IMR-90 (cell line): ENCODE results near the gene CNOT6. TPM values are rescaled to one million over a fixed set of nuclear protein-coding genes. Genes with fewer than 3 reads are reported as not detected.

ENCODE experiments used
- ATAC-seq: fragments of 200-7000 bp; cut with Tn5 transposase; 2 replicates; pipeline ENCODE4 v1.9.1; 2020; ENCODE audit warnings: low read depth, mild to moderate bottlenecking, moderate library complexity
- BruUV-seq: library from RNA; stranded (reverse); fragments of 400-500 nt; replicated peaks from 2 replicates; lab custom pipeline; 2021; lab: Mats Ljungman, UMichigan
- CTCF ChIA-PET: fragments of 300-600 bp; formaldehyde crosslinking; extraction: SDS; loops from one replicate; lab custom pipeline; 2021; ENCODE audit warnings: antibody characterized with exemption; lab: Yijun Ruan, JAX
- POLR2A ChIA-PET: fragments of 300-600 bp; sonication (Branson Sonifier 250); formaldehyde crosslinking; loops from one replicate; lab custom pipeline; 2022; ENCODE audit warnings: antibody characterized with exemption; ENCODE audit not compliant: unreplicated experiment; lab: Charles Lee
- DNase-seq: peaks from one replicate; pipeline ENCODE4 v3.0.0; 2013
- H2AFZ ChIP-seq: replicated peaks from 2 replicates; pipeline ENCODE3; 2013; ENCODE audit warnings: low read length, mild to moderate bottlenecking; ENCODE audit not compliant: poor library complexity
- H2AK5ac ChIP-seq: 2 replicates; pipeline ENCODE4 v1.6.1; 2013; ENCODE audit warnings: low read depth, low read length, inconsistent platforms
- H2AK9ac ChIP-seq: replicated peaks from 2 replicates; pipeline ENCODE3; 2013; ENCODE audit warnings: mild to moderate bottlenecking, low read depth, low read length, moderate library complexity; ENCODE audit not compliant: poor library complexity
- H2BK120ac ChIP-seq: 2 replicates; pipeline ENCODE4 v1.6.1; 2013; ENCODE audit warnings: low read depth, low read length, inconsistent platforms
- H2BK15ac ChIP-seq: 3 replicates; pipeline ENCODE4 v1.6.1; 2013; ENCODE audit warnings: low read depth, low read length, inconsistent platforms
- H2BK20ac ChIP-seq: 2 replicates; pipeline ENCODE4 v1.6.1; 2013; ENCODE audit warnings: low read depth, mild to moderate bottlenecking, inconsistent platforms, low read length, moderate library complexity
- H2BK5ac ChIP-seq: 2 replicates; pipeline ENCODE4 v1.6.1; 2013; ENCODE audit warnings: mild to moderate bottlenecking, low read depth, low read length, inconsistent platforms; ENCODE audit not compliant: poor library complexity, severe bottlenecking
- H3K14ac ChIP-seq: replicated peaks from 2 replicates; pipeline ENCODE4 v1.6.1; 2013; ENCODE audit warnings: low read depth, low read length, inconsistent platforms
- H3K18ac ChIP-seq: 2 replicates; pipeline ENCODE4 v1.6.1; 2013; ENCODE audit warnings: low read depth, low read length, control low read depth
- H3K23ac ChIP-seq: 2 replicates; pipeline ENCODE4 v1.6.1; 2013; ENCODE audit warnings: low read depth, low read length, inconsistent platforms
- H3K27ac ChIP-seq: 2 replicates; pipeline ENCODE4 v1.5.1; 2013; ENCODE audit warnings: mild to moderate bottlenecking, control low read depth, low read length; ENCODE audit not compliant: insufficient read depth
- H3K27me3 ChIP-seq: 2 replicates; pipeline ENCODE4 v1.6.1; 2013; ENCODE audit warnings: low read length; ENCODE audit not compliant: control insufficient read depth, insufficient read depth
- H3K36me3 ChIP-seq: 2 replicates; pipeline ENCODE4 v1.6.1; 2013; ENCODE audit warnings: low read length, mixed read lengths; ENCODE audit not compliant: control insufficient read depth, insufficient read depth
- H3K4ac ChIP-seq: 2 replicates; pipeline ENCODE4 v1.6.1; 2013; ENCODE audit warnings: low read depth, low read length, inconsistent platforms
- H3K4me1 ChIP-seq: 2 replicates; pipeline ENCODE4 v1.6.1; 2013; ENCODE audit warnings: low read length, mixed read lengths; ENCODE audit not compliant: control insufficient read depth, insufficient read depth
- H3K4me2 ChIP-seq: 2 replicates; pipeline ENCODE4 v1.6.1; 2013; ENCODE audit warnings: low read depth, mild to moderate bottlenecking, control low read depth, low read length, moderate library complexity
- H3K4me3 ChIP-seq: 2 replicates; pipeline ENCODE4 v1.5.1; 2013; ENCODE audit warnings: low read depth, mild to moderate bottlenecking, control low read depth, low read length, moderate library complexity; ENCODE audit not compliant: insufficient read depth
- H3K56ac ChIP-seq: 2 replicates; pipeline ENCODE4 v1.6.1; 2013; ENCODE audit warnings: low read length, inconsistent platforms; ENCODE audit not compliant: insufficient read depth; ENCODE audit errors: extremely low read depth
- H3K79me1 ChIP-seq, 2 experiments: 2 replicates each; pipeline ENCODE4 v1.6.1; 2013; ENCODE audit warnings: low read length in 2 of 2, inconsistent platforms in 1 of 2, low read depth in 1 of 2
- H3K9ac ChIP-seq: 2 replicates; pipeline ENCODE4 v1.6.1; 2013; ENCODE audit warnings: low read depth, low read length, control low read depth
- H3K9me1 ChIP-seq: 2 replicates; pipeline ENCODE4 v1.6.1; 2013; ENCODE audit warnings: low read length, inconsistent platforms; ENCODE audit not compliant: insufficient read depth
- H3K9me3 ChIP-seq: 2 replicates; pipeline ENCODE4 v1.6.1; 2013; ENCODE audit warnings: low read length; ENCODE audit not compliant: control insufficient read depth, insufficient read depth
- H4K20me1 ChIP-seq: 2 replicates; pipeline ENCODE4 v1.6.1; 2013; ENCODE audit warnings: low read length, inconsistent platforms; ENCODE audit not compliant: insufficient read depth
- H4K5ac ChIP-seq: 2 replicates; pipeline ENCODE4 v1.6.1; 2013; ENCODE audit warnings: mild to moderate bottlenecking, low read depth, low read length, control low read depth
- H4K8ac ChIP-seq, 2 experiments: 2 replicates each; pipeline ENCODE4 v1.6.1; 2013; ENCODE audit warnings: low read depth in 2 of 2, low read length in 2 of 2, control low read depth in 1 of 2, inconsistent platforms in 1 of 2
- H4K91ac ChIP-seq: 2 replicates; pipeline ENCODE4 v1.6.1; 2013; ENCODE audit warnings: low read depth, low read length, inconsistent platforms; ENCODE audit not compliant: insufficient read depth
- BHLHE40 ChIP-seq: fragments of 150-350 bp; IDR thresholded peaks from 2 replicates; pipeline ENCODE4 v1.6.1; 2016; ENCODE audit warnings: mild to moderate bottlenecking, low read depth, low read length
- CEBPB ChIP-seq: IDR thresholded peaks from 2 replicates; pipeline ENCODE4 v1.6.1; 2012; ENCODE audit warnings: low read depth, low read length, improper control_type of control experiment
- CHD1 ChIP-seq: IDR thresholded peaks from 2 replicates; pipeline ENCODE4 v1.6.1; 2012; ENCODE audit warnings: low read depth, low read length, improper control_type of control experiment
- CTCF ChIP-seq: conservative IDR thresholded peaks from 2 replicates; pipeline ENCODE4 v1.5.1; 2012; ENCODE audit warnings: mild to moderate bottlenecking, low read depth, low read length, improper control_type of control experiment
- ELK1 ChIP-seq: fragments of 150-350 bp; IDR thresholded peaks from 2 replicates; pipeline ENCODE4 v1.6.1; 2016; ENCODE audit warnings: low read depth, mild to moderate bottlenecking, low read length, moderate library complexity, borderline replicate concordance
- FOS ChIP-seq: fragments of 150-350 bp; IDR thresholded peaks from 2 replicates; pipeline ENCODE4 v1.6.1; 2016; ENCODE audit warnings: low read depth, low read length
- MAFK ChIP-seq: IDR thresholded peaks from 2 replicates; pipeline ENCODE4 v1.6.1; 2012; ENCODE audit warnings: low read depth, low read length, improper control_type of control experiment
- MAZ ChIP-seq: IDR thresholded peaks from 2 replicates; pipeline ENCODE4 v1.6.1; 2012; ENCODE audit warnings: low read depth, mild to moderate bottlenecking, low read length, improper control_type of control experiment, moderate library complexity, borderline replicate concordance
- MXI1 ChIP-seq: IDR thresholded peaks from 2 replicates; pipeline ENCODE4 v1.6.1; 2012; ENCODE audit warnings: low read depth, mild to moderate bottlenecking, low read length, moderate library complexity, borderline replicate concordance
- NFE2L2 ChIP-seq: fragments of 150-350 bp; IDR thresholded peaks from 2 replicates; pipeline ENCODE4 v1.6.1; 2016; ENCODE audit warnings: low read depth, mild to moderate bottlenecking, low read length
- POLR2A ChIP-seq: IDR thresholded peaks from 2 replicates; pipeline ENCODE4 v1.6.1; 2012; ENCODE audit warnings: mild to moderate bottlenecking, low read depth, low read length
- RAD21 ChIP-seq: IDR thresholded peaks from 2 replicates; pipeline ENCODE4 v1.6.1; 2012; ENCODE audit warnings: low read length, improper control_type of control experiment
- RCOR1 ChIP-seq: IDR thresholded peaks from 2 replicates; pipeline ENCODE4 v1.6.1; 2012; ENCODE audit warnings: mild to moderate bottlenecking, low read length, improper control_type of control experiment; ENCODE audit not compliant: insufficient replicate concordance
- RFX5 ChIP-seq: IDR thresholded peaks from 2 replicates; pipeline ENCODE4 v1.8.0; 2012; ENCODE audit warnings: low read depth, mild to moderate bottlenecking, low read length, moderate library complexity
- SMC3 ChIP-seq: fragments of 150-350 bp; IDR thresholded peaks from 2 replicates; pipeline ENCODE4 v1.6.1; 2016; ENCODE audit warnings: low read depth, mild to moderate bottlenecking, antibody characterized with exemption, low read length, moderate library complexity
- USF2 ChIP-seq: fragments of 150-350 bp; IDR thresholded peaks from 2 replicates; pipeline ENCODE4 v1.6.1; 2017; ENCODE audit warnings: mild to moderate bottlenecking, antibody characterized with exemption, low read length, low read depth
- WGBS, 2 experiments: methylation state at CpG; one replicate each; pipeline versions ENCODE4 v1.1.5 to v1.1.7; 2013; ENCODE audit warnings: missing lambda C conversion rate in 2 of 2; ENCODE audit not compliant: insufficient read length in 1 of 2; ENCODE audit errors: extremely low coverage in 2 of 2; 5-methylcytosine and 5-hydroxymethylcytosine counted together
- dilution Hi-C: fragments of 300-500 bp; cut with HindIII; formaldehyde crosslinking; loops from one replicate; pipeline ENCODE4 v1.14.3; 2018; ENCODE audit warnings: low sequenced_read_pairs; ENCODE audit not compliant: unreplicated experiment
- in situ Hi-C: fragments of 300-500 bp; cut with MboI; formaldehyde crosslinking; loops from 3 replicates; pipeline ENCODE4 v1.14.3; 2019; ENCODE audit warnings: low sequenced_read_pairs, inconsistent platforms, mixed read lengths
- intact Hi-C: fragments of 100-400 bp; cut with micrococcal nuclease; formaldehyde crosslinking; loops from 2 replicates; pipeline ENCODE4 v1.10.0; 2022
- polyA plus RNA-seq, 3 experiments: library from polyadenylated mRNA; depleted of rRNA; stranded (reverse); fragments of >200 nt; gene quantifications; 2 replicates each; pipeline ENCODE4 v1.2.3, GENCODE V29; 2012; ENCODE audit warnings: low replicate concordance in 1 of 3
- total RNA-seq: library from RNA; depleted of rRNA; stranded (reverse); fragments of >200 nt; gene quantifications from 2 replicates; pipeline ENCODE4 v1.2.3, GENCODE V29; 2012

Gene CNOT6
- total and polyA plus RNA-seq, 2 of the 4 experiments (the other 2 are of a cell fraction) = 9.7 to 10.8 TPM

- H4K8ac ChIP-seq = no peak overlapping the region
- H3K18ac ChIP-seq = no peak overlapping the region
- dilution Hi-C loops = no loop called here
- DNase-seq (no peak), ATAC-seq (no peak)
- no peak overlapping the region for H2BK20ac ChIP-seq
- CTCF ChIA-PET = interaction anchor here (3.4 kb wide), 1 partner anchor 177 kb away, joined by 27 read pairs; no protein-coding TSS in a partner anchor
- H2BK120ac ChIP-seq = no peak overlapping the region
- H4K5ac ChIP-seq = no peak overlapping the region
- no peak for TF ChIP-seq POLR2A
- TF ChIP-seq MAZ = no peak
- TF ChIP-seq RAD21 = no peak
- TF ChIP-seq MXI1 = no peak
- no peak for TF ChIP-seq FOS
- TF ChIP-seq NFE2L2 = no peak
- TF ChIP-seq BHLHE40 = no peak
- no peak for TF ChIP-seq CTCF
- no peak for TF ChIP-seq MAFK
- TF ChIP-seq RCOR1 = no peak
- TF ChIP-seq RFX5 = no peak
- no peak for TF ChIP-seq USF2
- no peak for TF ChIP-seq SMC3
- no peak for TF ChIP-seq CEBPB
- TF ChIP-seq CHD1 = no peak
- no peak for TF ChIP-seq ELK1
- no peaks in the 10 kb centered on the region for H3K36me3 ChIP-seq
- no peak overlapping the region for H2BK15ac ChIP-seq
- H3K56ac ChIP-seq = no peak overlapping the region
- H2AK5ac ChIP-seq = no peak overlapping the region
- no peak overlapping the region for H3K14ac ChIP-seq
- H3K4me3 ChIP-seq = no peak overlapping the region
- no peaks in the 10 kb centered on the region for H4K20me1 ChIP-seq
- no peaks in the 10 kb centered on the region for H3K4me1 ChIP-seq
- 60% methylated on average over 1 of the region's 7 CpGs; no CpG with 5 or more reads in 1 of the 2 experiments for whole genome bisulfite sequencing, 2 experiments
- POLR2A ChIA-PET = no interaction called here
- H3K9me1 ChIP-seq = no peaks in the 10 kb centered on the region
- H3K23ac ChIP-seq = no peak overlapping the region
- intact Hi-C loops = loop anchor here (1.0 to 5.0 kb wide), 5 partner anchors 120 to 345 kb away; no protein-coding TSS in a partner anchor
- H3K27me3 ChIP-seq = peaks cover 11% of the 10 kb centered on the region
- no peak overlapping the region for H2AFZ ChIP-seq
- BruUV-seq = no TSS peak
- H2BK5ac ChIP-seq = no peak overlapping the region
- no peaks in the 10 kb centered on the region for H3K79me1 ChIP-seq
- H3K9me3 ChIP-seq = no peaks in the 10 kb centered on the region
- no peak overlapping the region for H4K91ac ChIP-seq
- no peak overlapping the region for H3K4me2 ChIP-seq
- H3K27ac ChIP-seq = no peak overlapping the region
- no peak overlapping the region for H3K4ac ChIP-seq
- H2AK9ac ChIP-seq = no peak overlapping the region
- in situ Hi-C loops = loop anchor here (5.0 to 25.0 kb wide), 2 partner anchors 180 to 335 kb away; partner anchors contain the start of gene MAPK9
- no peak overlapping the region for H3K9ac ChIP-seq
Measured at GRCh38 chr5:180471866-180472265, 22.3 kb upstream of the CNOT6 start.
